ENCODE results near the gene EPB41L4A. TPM values are rescaled to one million over a fixed set of nuclear protein-coding genes. Genes with fewer than 3 reads are reported as not detected.

EPB41L4A gene
- total RNA-seq, 1 experiment from 2014 or later = 5.2 TPM

DNA sequence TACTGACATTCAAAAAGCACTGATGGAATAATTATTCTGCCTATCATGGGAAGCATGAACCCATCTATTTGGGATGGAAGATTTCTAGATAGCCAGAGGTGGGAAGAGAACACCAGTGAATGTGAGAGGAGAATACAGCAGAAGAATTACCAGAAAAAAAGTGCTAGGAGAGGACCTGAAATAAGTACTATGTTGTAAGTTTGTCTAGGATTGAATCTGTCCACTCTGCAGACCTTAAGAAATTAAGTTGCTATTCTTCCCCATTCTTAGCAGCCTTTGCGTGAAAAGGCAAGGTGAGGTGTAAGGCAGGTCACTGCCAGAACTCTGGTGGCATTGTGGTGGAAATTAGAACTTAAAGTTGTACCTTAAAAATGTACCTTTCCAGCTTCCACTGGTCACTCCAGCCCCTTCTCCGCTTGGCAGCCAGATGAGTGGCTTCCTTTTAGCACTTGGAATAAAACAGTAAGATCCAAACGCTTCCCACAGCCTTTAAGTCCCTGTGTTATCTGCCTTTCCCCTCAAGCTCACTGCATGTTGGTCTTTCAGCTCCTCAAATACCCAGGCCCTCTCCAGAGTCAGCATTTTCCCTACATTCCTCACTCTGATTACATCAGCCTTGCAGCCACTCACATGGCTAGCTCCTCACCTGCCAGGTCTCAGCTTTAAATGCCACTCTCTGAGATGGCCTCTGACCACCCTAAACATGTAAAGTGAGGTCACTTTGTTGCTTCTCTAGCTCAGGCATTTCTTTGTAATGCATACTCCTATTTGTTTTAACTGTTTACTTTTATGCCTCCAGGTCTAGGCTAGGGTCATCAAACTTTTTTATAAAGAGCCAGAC, 253.0 kb downstream of the EPB41L4A start (continued):
- TF ChIP-seq, protein P1, sequence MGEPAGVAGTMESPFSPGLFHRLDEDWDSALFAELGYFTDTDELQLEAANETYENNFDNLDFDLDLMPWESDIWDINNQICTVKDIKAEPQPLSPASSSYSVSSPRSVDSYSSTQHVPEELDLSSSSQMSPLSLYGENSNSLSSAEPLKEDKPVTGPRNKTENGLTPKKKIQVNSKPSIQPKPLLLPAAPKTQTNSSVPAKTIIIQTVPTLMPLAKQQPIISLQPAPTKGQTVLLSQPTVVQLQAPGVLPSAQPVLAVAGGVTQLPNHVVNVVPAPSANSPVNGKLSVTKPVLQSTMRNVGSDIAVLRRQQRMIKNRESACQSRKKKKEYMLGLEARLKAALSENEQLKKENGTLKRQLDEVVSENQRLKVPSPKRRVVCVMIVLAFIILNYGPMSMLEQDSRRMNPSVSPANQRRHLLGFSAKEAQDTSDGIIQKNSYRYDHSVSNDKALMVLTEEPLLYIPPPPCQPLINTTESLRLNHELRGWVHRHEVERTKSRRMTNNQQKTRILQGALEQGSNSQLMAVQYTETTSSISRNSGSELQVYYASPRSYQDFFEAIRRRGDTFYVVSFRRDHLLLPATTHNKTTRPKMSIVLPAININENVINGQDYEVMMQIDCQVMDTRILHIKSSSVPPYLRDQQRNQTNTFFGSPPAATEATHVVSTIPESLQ (CRISPR knock-in tag; IDR thresholded peaks at IDR 0.05) = no peak
- TF ChIP-seq, protein P2, sequence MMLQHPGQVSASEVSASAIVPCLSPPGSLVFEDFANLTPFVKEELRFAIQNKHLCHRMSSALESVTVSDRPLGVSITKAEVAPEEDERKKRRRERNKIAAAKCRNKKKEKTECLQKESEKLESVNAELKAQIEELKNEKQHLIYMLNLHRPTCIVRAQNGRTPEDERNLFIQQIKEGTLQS (CRISPR knock-in tag; conservative IDR thresholded peaks at IDR 0.05) = no peak
- TF ChIP-seq ZNF317 (CRISPR knock-in tag; IDR thresholded peaks at IDR 0.05; ENCODE audit: borderline replicate concordance, low read depth) = no peak
- TF ChIP-seq, protein P3, sequence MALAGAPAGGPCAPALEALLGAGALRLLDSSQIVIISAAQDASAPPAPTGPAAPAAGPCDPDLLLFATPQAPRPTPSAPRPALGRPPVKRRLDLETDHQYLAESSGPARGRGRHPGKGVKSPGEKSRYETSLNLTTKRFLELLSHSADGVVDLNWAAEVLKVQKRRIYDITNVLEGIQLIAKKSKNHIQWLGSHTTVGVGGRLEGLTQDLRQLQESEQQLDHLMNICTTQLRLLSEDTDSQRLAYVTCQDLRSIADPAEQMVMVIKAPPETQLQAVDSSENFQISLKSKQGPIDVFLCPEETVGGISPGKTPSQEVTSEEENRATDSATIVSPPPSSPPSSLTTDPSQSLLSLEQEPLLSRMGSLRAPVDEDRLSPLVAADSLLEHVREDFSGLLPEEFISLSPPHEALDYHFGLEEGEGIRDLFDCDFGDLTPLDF (CRISPR knock-in tag; IDR thresholded peaks at IDR 0.05) = no peak
- TF ChIP-seq MXD4 (CRISPR knock-in tag; IDR thresholded peaks at IDR 0.05; ENCODE audit: borderline replicate concordance) = no peak
- no peak for TF ChIP-seq RORB (CRISPR knock-in tag; IDR thresholded peaks at IDR 0.05)
- TF ChIP-seq TEAD4 (CRISPR knock-in tag; IDR thresholded peaks at IDR 0.05) = no peak
- no peak for TF ChIP-seq SOX15 (CRISPR knock-in tag; IDR thresholded peaks at IDR 0.05)
- TF ChIP-seq E2F5 (CRISPR knock-in tag; IDR thresholded peaks at IDR 0.05) = no peak
- TF ChIP-seq OVOL2 (CRISPR knock-in tag; IDR thresholded peaks at IDR 0.05; ENCODE audit: borderline replicate concordance) = no peak
- TF ChIP-seq GTF2I (CRISPR knock-in tag; conservative IDR thresholded peaks at IDR 0.05) = no peak
- TF ChIP-seq PRDM15 (CRISPR knock-in tag; IDR thresholded peaks at IDR 0.05) = no peak
- TF ChIP-seq ZSCAN18 (CRISPR knock-in tag; IDR thresholded peaks at IDR 0.05) = no peak
- no peak for TF ChIP-seq NFYB (CRISPR knock-in tag; conservative IDR thresholded peaks at IDR 0.05; ENCODE audit: low read depth)
- TF ChIP-seq, protein P4, sequence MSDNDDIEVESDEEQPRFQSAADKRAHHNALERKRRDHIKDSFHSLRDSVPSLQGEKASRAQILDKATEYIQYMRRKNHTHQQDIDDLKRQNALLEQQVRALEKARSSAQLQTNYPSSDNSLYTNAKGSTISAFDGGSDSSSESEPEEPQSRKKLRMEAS (CRISPR knock-in tag; IDR thresholded peaks at IDR 0.05) = peak; percentile 94
- TF ChIP-seq, protein P5, sequence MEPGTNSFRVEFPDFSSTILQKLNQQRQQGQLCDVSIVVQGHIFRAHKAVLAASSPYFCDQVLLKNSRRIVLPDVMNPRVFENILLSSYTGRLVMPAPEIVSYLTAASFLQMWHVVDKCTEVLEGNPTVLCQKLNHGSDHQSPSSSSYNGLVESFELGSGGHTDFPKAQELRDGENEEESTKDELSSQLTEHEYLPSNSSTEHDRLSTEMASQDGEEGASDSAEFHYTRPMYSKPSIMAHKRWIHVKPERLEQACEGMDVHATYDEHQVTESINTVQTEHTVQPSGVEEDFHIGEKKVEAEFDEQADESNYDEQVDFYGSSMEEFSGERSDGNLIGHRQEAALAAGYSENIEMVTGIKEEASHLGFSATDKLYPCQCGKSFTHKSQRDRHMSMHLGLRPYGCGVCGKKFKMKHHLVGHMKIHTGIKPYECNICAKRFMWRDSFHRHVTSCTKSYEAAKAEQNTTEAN (CRISPR knock-in tag; IDR thresholded peaks at IDR 0.05) = no peak
- no peak for TF ChIP-seq ZNF138 (CRISPR knock-in tag; conservative IDR thresholded peaks at IDR 0.05)
- TF ChIP-seq JAZF1 (CRISPR knock-in tag; IDR thresholded peaks at IDR 0.05) = no peak
- TF ChIP-seq FOXK1 (CRISPR knock-in tag; IDR thresholded peaks at IDR 0.05) = no peak
- TF ChIP-seq ARID4B (CRISPR knock-in tag; IDR thresholded peaks at IDR 0.05; ENCODE audit: borderline replicate concordance) = no peak
- TF ChIP-seq TCF7 (CRISPR knock-in tag; IDR thresholded peaks at IDR 0.05; ENCODE audit: low read depth) = no peak
- TF ChIP-seq ZNF416 (CRISPR knock-in tag; IDR thresholded peaks at IDR 0.05) = 0 out of 2 replicates have a peak, but pooled peaks have one; percentile 23
- peak; percentile 64; the same call in 1 of the 2 replicates for TF ChIP-seq ZNF671 (CRISPR knock-in tag; IDR thresholded peaks at IDR 0.05)
